Activated CD4-positive, alpha-beta T cell treated with anti-CD3 and anti-CD28 coated beads, Interleukin-2, amount 50 U/mL, for 1 hour (primary cell): ENCODE measurements around the gene TPM1.
"Not testable (repeated sequence)": the region's sequence is repeated elsewhere in the genome, so short reads cannot be mapped to it uniquely, and the experiment has no call there.

ENCODE experiments used
- DNase-seq: peaks from one replicate; pipeline ENCODE4 v3.0.0-alpha.2; 2020

The TPM1 gene

DNA sequence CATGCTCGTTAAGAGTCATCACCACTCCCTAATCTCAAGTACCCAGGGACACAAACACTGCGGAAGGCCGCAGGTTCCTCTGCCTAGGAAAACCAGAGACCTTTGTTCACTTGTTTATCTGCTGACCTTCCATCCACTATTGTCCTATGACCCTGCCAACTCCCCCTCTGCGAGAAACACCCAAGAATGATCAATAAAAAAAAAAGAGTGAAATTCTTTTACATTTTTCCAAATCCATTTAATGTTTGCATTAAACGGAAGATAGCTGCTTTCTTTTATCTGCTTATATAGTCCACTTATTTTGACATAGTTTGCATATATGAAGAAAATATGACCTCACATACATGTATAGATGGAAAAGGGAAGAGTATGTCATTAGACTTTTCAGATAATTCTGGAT is 57.0 kb downstream of the TPM1 start:
- not testable (repeated sequence) for DNase-seq

DNA sequence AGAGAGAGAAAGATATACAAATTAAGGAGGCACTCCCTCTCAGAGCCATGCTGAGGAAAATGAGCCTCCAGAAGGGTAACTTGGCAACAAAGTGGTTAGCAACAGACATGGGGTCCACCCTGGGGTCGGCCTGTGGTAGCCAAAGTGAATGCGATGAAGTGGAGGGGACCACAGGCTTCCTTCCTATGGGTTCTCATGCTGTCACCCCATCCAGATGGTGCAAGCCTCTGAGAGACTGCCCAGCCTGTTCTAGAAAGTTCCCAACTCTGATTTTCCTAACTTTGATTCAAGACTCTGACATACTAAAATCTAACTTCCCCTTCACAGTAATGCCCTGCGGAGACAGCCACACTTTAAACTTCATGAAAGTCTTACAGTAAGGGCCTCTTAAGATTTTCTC is 60.9 kb downstream of the TPM1 start:
- DNase-seq, result no peak

DNA sequence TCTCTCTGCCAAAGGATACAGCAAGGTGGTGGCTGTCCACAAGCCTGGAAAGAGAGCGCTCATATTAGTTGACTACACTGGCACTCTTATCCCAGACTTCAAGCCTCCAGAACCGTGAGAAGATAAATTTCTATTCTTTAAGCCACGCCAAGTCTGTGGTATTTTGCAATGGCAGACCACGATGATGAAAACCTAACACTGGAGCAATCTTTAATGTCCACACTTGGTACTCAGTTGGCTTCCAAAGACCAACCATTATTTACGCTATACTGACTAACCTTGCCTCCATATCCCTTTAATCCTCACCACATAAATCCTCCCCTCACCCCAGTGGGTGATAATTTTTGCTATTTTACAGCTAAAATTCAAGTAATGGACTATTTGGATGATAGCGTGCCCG is 62.2 kb downstream of the TPM1 start:
- DNase-seq, result no peak

DNA sequence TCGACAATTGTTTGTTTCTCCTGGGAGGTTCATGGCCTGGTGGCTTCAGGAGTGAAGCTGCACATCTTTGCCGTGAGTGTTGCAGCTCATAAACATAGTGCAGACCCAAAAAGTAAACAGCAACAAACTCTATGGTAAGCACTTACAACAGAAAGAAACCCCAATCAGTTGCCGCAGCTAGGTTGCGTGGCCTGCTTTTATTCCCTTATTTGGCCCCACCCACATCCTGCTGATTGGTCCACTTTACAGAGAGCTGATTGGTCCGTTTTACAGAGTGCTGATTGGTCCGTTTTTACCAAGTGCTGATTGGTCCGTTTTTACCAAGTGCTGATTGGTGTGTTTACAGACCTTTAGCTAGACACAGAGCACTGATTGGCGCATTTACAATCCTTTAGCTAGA is 62.8 kb downstream of the TPM1 start:
- not testable (repeated sequence) for DNase-seq

DNA sequence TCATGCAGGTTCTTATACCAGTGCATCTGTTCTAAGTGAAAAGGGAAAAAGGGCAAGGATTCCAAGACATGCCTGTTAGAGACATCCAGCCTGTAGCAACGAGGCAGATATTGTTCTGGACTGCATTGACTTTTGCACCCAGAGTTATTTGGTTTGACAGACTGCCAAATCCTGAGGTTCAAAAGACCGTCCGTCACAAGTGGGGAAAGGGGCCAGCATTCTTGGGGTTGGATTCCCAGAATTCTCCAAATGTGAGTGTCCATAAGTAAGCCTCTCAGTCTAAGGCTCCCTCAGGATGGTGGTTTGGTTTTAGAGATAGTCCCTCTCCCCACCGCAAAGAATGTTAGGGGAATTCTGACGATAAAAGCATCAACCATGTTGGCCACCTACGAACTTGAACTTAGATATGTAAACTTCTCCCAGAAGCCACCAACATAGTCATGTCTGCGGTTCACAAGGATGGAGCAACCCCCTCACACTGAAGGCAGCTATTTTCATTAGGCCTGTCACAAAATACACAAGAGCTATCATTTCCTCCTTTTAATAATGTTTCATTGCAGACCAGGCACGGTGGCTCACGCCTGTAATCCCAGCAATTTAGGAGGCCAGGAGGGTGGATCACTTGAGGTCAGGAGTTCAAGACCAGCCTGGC is 65.5 kb downstream of the TPM1 start:
- DNase-seq, result no peak

DNA sequence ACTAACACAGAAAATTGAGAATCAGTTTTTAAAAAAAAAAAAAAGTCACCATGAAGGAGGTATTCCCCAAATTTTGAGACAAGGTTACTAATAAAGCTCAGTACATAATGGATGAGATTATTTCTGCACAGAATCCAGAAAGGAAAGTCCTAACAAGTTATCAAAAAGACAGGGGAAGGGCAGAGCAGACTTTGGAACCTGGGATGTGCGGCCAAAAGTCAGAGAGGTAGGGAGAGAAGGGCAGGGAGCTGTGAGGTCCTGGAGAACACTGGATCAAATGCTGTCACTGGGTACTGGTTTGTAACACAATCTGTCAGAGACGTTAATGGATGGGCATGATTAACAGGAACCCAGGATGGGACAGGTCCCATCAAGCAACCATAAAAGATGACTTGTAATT is 67.0 kb downstream of the TPM1 start:
- DNase-seq, result no peak

DNA sequence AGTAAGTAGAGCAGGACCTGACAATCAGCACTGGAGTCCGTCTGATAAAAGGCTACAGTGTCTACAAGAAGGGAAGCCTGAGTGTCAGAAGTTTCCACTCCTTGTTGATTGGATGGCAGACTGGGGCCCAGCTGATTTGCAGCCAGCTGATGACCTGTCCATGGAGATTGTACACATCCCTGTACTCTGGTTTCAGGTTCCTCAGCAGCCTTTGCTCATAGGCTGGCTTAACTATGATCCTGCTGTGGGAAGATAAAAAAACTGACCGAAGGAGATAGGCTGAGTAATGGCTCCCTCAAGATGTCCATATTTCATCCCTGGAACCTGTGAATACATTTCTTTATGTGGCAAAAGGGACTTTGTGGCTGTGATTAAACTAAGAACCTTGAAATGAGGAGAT is 67.4 kb downstream of the TPM1 start:
- DNase-seq, result no peak

DNA sequence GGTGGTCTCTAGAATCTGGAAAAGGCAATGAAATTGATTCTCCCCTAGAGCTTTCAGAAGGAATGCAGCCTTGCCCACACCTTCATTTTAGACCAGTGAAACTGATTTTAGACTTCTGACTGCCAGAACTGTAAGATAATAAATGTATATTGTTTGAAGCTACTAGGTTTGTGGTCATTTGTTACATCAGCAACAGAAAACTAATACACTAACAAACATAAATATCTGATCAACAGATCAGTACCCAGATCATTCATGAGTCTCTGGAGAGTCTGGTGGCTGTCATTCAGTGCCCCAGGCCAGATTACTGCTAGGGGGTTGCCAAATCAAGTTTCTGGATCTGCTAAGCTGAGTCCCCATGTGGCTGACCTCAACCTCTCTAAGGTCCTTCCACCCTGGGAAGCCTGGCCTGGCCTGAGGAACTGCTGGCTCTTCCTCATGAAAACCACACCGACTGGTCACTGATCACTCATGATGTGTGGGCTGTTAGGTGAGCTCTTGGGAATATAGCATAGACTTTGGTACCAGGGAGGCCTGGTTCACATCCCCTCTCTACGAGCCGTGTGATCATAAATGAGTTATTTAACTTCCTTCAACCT is 68.0 kb downstream of the TPM1 start:
- no peak for DNase-seq

DNA sequence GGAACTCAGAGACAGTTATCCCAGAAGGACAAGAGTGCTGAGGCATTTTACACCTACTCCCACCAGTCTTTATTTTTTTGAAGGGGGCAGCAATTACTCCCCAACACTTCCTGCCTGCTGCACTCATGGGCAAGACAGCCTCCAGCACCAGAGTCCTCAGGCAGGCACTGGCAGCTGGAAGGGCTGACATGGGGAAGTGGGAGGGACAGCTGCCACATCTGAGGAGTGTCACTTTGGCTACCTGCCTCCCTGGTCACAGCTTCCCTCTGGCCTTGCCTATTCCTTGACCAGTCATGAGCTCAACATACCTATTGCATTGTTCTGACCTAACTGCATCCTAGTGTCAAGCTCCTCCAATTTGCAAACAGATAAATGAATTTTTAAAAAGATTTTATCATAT is 68.9 kb downstream of the TPM1 start:
- DNase-seq, result no peak

DNA sequence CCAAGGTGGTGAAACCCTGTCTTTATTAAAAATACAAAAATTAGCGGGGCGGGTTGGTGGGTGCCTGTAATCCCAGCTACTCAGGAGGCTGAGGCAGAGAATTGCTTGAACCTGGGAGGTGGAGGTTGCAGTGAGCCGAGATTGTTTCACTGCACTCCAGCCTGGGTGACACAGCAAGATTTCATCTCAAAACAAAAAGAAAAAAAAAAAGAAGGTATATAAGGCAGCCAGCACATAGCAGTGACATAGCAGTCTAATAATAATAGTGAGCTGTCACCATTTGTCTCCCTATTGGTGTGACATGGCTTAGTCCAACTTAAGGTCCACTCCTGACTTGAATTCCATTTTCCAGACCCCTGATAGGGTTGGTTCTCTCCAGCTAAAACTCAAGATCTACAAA is 70.3 kb downstream of the TPM1 start:
- DNase-seq, result no peak

DNA sequence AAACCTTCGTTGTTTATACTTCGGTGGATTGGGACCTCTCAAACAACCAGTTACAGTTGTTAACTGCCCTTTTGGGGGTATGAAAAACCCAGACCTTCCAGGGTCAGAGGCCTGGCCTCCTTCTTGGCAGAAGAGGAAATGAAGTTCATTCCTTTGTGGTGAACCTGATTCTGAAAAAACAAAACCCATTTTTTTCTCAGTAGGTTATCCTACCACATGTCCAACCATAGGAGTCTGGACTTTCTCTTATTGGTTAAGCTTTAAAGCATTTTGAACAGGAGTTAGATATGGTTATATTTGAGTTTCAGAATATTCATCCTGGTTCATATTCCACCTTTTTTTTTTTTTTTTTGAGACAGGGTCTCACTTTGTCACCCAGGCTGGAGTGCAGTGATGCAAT is 71.9 kb downstream of the TPM1 start:
- no peak for DNase-seq
